HG03025 (cell line): ENCODE results near the gene ANKRA2.
A peak's percentile ranks its signal among the peaks of the same experiment; 100 is the strongest.
"Not testable (repeated sequence)": the region's sequence is repeated elsewhere in the genome, so short reads cannot be mapped to it uniquely, and the experiment has no call there.

ENCODE experiments used
- ATAC-seq: cut with Tn5 transposase; IDR thresholded peaks from one replicate; pipeline ENCODE4 v1.9.1; 2021; ENCODE audit warnings: mild to moderate bottlenecking, moderate library complexity; ENCODE audit not compliant: unreplicated experiment, low FRiP score

ANKRA2 gene

DNA sequence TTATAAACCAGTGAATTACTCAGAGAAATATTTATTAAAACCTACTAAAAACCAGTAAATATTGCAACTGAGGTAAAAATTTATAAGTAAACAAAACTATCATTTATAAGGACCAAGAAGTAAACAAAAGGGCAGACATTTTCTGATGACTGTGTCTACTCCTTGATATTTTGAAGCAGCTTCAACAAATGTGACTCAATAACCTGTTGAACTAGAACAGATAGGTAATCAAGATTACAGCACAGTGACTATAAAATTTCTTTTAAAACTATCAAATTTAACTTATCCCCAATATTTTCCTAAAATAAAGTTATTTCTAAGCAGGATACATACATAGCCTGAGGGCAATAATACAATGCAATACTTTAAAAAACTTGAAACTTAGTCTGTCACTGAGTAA lies 12.8 kb downstream of the ANKRA2 start:
- no peak for ATAC-seq

DNA sequence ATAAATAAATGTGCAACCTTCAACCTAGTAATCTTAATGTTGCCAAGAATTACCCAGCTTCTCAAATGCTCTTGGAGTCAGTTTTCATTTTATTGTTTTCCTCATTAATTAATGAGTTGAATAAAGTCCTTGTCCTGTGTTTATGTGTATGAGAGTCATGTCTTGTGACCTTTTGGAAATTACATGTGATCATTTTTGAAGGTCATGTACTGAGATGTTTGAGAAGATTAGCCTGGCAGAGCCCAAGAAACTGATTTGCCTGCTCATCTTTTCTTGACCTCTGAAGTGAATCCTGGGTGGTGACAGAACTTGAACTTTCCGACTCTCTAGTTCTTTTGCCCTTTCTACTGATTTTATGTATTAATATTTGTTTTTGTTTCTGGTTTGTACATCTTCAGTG lies 15.4 kb downstream of the ANKRA2 start:
- ATAC-seq: no peak

DNA sequence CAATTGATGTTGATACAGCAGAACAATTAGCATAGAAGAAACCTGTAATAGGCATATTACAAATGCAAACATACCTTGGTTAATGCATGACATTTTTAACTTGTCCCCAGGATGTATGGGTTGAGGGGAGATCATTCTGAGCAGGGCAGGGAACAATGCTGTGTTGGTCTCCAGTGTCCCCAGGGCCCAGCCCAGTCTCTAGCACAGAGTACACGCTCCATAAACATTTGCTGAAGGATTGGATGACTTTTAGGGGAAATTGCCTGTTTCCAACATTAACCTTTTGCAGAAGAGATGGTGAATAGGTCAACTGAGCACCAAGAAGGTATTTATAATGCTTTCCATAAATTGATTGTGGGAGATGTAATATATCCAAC lies 20.0 kb downstream of the ANKRA2 start:
- ATAC-seq: no peak

DNA sequence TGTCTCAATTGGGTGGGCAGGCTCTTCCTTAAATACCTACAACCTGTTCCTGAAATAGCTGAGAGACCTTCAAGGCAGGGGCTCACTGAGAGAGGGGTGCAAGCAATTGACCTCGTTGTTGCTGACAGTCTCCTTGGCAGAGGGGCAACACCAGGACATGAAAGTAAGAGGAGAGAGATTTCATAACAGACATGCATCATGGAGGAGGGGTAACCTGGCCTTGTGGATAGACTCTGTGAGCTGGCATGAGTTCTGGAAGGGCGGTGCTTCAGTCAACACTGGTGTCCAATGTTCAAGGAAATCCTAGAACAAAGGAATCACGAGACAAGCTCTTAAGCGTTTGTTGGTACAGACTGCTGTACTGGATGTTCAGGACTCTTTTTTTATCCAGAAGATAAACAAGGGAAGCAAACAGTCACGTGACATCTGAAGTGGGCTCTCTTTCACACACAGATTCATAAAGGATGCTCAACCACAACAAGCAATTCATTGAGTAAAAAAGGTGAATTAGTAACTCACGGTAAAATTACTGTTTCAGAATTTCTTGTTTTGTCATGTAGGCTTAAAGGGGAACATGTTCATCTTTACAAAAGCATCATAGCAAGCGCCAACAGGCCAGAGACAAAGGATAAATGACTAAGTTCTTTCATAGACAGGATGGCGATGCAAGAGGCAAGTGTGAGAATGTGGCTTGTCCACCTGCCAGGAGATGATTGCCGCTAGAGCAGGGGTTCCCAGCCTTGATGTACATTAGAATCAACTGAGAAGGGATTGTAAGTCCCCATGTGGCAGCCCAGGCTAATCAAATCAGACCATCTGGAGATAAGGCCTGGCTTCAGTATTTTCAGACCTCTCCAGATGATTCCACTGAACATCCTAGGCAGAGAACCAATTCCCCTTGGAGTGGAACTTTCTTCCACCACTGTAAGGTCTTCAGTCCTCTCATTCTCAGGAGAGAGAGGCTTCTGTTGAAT lies 20.7 kb downstream of the ANKRA2 start:
- no peak for ATAC-seq

DNA sequence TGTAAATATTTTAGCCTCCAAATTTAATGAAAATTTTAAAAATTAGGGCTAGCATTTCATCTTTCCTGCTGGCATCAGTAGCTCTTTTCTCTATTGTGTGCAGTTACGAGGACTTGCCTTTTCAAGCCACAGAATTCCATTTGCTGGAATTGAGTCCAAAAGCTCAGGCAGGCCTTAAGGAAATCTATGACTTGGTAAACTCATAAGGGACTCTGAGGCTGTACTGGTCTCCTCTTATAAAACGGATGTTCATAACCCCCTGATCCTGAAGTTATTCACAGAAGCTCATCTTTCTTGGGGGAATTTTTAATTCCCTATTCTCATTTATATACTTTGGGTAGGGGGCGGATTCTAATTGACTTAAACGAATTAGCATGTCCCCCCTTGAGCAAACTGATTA lies 23.4 kb downstream of the ANKRA2 start:
- ATAC-seq: no peak

DNA sequence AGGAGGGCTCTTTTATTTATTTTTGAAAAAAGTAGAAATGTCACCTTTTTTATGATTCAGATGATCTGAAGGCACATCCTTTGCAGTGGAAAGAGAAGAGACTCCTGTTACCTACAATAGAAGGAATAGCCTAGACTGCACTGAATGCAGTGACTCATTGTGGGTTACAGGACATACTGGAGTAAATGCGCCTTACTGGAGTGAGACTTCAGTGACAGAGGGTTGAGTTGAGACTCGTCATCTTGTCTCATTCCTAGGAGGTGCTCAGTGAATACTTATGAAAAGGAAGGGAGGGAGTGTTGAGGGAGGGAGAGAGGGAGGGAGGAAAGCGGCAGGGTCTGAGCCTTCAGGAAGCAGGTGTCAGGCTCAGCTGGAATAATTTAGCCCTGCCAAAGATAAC lies 25.2 kb downstream of the ANKRA2 start:
- ATAC-seq: no peak

DNA sequence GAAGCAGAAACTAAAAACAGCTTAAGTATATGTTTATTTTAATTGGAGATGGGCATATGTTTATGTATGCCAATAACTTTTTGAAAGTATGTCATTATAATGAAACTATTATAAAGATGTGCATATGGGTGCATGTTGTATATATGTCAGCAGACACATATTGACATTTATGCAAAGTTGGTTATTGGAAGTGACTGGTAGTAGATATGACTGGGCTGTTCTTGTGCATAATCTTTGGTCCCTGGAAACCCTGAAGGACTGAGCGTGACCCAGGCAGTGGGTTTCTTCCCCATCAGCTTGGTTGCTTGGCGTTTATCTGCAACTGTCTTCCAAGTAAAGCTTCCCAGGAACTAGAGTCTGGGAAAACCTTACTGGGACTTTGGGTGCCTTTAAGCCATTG lies 25.7 kb downstream of the ANKRA2 start:
- ATAC-seq: no peak

DNA sequence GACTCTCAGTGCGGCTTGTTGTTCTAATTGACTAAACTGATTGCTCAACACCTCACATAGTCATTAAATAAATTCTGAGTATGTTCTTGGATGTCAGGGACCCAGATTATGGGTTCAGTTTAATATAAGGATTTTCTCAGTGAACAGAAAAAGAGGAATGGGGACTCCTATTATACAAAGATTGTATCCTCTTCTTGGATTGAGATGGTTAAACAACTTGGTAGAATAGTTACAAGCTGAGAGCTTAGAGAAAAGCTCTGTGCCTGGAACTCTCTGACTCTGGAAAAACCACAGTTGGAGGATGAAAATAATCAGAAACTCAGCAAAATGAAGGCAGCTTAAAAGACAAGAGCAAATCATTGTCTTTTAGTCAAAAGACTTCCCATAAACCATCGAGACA lies 30.5 kb downstream of the ANKRA2 start:
- no peak for ATAC-seq

DNA sequence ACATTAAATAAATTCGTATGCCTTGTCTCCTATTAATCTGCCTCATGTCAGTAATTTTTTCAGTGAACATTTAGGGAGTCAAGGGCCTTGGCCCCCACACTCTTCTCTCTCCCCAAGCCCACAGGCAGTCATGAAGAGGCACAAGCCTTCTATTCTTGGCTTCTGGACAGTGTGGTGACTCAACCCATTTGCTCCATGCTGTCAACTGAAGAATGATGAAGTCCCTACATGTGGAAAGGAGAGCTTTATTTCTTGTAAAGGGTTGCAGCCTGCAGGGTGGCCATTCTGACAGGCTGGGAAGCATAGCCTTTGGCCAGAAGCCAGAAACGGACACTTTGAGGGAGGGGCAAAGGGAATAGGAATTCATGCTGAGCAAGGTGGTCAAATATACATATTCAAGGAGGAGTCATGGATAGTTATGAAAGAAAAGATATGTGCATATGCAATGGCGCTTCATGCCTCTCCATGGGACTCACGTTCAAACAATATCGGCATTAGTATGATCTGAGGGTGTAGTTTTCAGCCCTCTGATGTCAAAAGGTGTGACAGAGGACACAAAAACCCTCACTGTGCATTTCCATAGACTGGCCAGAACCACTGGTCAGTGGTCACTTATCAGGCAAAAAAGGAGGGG lies 31.3 kb downstream of the ANKRA2 start:
- no peak for ATAC-seq

DNA sequence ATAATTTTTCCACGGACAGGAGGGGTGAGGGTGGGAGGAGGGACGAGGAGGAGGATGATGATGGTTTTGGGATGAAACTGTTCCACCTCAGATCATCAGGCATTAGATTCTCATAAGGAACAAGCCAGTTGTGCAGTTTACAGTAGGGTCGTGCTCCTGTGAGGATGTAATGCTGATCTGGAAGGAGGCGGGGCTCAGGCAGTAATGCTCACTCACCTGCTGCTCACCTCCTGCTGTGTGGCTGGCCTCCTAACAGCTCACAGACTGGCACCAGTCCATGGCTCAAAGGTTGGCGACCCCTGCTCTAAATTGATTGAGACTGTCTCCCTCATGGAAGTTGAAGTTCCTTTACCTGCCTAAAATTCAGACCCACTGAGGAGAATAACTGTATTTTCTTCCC lies 33.2 kb downstream of the ANKRA2 start:
- ATAC-seq: no peak

DNA sequence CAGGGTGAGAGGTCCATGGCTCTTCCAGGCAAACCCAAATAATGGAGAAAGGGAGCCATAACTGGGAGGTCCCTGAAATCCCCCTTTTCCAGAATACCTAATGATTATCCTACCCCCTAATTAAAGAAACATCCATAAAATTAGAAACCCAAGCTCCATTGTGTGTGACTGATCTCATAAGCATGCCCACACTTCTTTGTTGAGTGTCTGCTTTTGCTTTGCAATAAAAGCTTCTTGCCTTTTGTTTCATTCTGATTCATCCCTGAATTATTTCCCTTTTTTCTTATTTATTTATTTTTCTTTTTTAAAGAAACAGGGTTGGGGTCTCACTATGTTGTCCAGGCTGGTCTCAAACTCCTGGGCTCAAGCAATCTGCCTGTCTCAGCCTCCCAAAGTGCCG lies 34.1 kb downstream of the ANKRA2 start:
- ATAC-seq: no peak

DNA sequence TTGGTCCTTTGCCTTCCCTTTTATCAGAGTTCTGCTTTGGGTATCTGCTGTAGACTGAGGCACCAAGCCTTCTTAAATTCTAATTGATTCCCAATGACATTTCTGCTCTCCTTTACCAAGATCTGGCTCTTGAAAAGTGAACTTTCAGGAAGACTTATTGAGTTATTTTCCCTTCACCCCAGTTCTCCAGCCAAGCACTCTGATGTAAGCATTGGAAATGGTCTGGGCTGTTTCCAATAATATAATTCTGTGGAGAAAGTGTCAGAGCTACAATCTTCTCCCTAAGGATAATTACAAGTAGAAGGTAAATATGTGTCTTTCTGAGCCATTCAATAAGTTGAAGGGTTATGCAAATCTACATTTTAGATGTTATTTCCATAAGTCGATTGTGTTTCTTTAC lies 36.4 kb downstream of the ANKRA2 start:
- no peak for ATAC-seq

DNA sequence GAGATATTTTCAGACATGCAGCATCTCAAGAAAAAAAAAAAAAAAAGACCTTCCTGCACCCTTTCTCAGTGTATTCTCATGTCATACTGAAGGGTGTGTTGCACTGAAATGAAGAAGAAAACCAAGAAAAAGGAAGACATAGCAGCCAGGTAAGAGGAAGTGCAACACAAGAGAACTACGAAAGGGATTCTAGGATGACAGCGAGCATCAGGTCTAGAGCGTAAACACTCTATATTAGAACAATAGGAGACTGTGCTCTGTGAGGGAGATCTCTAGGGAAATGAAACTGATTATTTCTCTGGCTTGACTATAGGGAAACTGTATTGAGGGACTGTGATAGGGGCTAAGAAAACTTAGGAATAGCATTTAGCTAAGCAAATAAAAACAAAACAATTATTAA lies 37.2 kb downstream of the ANKRA2 start:
- no peak for ATAC-seq

DNA sequence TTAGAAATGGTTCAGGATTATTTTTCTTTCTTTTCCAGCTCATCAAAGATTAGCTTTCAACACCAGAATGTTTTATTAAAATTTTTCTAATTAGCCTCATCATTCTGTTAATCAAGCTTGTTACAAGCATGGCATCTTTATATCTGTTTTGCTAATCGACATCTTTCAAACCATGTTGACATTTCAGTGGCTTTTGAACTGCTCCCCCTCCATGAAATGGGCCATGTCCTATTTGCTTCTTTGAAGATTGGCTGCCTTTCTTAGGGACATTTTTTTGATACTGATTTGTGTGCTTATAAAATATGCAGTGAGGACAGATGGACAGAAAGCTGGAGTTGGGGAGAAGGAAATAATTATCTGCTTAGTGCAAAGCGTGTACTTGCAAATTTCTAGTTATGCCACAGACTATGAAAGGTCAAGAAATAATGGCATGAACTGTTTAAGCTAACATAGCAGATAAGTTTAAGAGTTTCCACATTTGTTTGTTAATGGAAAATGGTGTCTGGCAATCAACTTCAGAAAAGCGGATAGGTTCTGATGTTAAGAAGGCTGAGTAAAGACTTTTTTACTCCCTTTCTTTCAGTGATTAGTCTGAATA lies 39.7 kb downstream of the ANKRA2 start:
- no peak for ATAC-seq

DNA sequence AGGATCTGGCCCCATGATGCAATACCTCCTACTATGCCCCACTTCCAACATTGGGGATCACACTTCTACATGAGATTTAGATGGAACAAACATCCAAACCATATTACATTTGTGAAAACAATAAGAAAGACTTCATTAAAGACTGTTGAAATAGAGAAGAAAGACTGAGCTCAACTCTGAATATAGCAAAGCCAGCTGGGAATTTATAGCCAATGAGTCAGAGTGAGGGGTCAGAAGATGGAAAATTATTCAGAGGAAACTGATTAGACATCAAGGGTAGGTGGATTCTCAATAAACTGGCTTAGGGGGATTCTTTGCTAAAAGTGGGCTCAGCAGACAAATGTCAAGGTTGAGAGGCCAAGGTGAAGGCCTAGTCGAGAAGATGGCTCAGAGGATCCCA lies 41.6 kb downstream of the ANKRA2 start:
- no peak for ATAC-seq

DNA sequence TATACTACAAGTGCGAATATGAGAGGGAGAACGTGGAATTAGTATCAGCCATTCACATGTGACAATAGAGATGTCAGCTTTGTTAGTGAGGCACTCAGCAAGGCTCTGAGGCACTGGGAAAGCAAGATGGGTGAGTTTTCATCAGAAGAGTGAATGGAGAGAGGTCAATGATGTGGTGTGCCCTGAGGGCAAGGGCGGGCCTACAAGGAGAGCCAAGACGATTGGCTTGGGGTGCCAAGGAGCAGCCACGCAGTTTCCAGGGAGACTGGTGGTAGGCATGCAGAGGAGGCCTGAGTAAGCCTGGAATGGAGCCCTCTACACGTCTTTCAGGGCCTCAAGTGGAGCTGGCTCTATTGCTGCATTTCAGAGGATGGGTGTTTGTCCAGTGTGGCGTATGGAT lies 42.5 kb downstream of the ANKRA2 start:
- ATAC-seq: no peak

DNA sequence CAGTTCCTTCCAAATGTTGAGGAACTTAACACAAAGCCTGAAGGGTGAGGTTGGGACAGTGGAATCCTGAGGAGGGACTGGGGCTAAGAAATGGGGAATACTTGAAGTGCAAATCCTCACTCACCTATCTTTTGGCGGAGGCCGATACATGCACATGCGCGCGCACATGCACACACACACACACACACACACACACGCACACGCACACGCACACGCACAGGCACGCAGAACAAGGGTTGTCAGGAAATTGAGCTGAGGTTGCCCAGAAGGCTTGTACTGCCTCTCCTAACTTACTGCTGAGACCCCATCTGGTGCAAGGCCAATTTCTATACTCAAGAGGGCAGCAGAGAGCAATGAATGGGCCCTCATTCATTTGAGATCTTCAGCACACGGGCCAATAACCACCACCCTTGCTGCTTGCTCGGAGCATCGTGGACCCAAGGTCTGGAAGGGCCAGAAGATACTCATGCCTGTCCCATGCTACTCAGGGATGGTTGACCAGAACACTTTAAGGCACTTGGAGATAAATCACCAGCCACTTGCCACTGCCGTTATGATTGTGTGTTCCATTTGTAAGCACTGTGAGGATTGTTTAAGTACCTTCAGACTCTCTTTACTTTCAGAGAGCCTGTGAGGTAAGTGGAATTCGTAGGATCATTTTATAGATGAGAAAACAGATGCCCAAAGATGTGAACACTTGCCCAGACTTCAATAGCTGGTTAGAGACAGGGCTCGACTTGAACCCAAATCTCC lies 45.7 kb downstream of the ANKRA2 start:
- peak; percentile 93 for ATAC-seq

DNA sequence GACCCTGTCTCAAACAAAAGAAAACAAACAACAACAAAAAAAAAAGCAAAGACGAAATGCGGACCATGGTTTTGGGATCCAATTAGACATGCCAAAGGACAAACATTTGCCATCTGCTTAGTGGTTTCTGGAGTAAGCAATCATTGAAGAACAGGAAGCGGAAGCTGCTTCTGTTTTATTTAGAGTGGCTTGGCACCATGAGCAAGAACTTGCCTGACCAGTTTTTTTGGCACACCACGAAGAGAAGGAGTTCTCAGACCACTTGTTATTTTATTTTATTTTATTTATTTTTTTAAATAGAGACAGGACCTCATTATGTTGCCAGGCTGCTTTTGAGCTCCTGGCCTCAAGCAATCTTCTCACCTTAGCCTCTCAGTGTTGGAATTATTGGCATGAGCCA lies 50.2 kb downstream of the ANKRA2 start:
- ATAC-seq: no peak

DNA sequence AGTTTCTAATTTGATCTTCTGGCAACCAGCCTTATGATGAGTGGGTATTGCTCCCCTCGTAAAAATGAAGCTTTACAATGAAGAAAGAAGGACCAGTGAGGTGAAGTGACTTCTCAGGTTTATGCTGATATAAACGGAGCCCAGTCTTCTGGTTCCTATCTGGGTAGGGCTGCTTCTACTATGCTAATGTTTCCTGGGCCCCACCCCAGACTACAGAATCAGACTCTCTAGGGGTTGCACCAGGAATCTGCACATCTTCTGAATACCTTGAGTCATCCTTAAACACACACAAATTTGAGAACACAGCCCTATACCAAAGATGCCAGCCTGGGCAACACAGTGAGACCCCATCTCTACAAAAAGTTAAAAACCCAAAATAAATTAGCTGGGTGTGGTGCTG lies 51.0 kb downstream of the ANKRA2 start:
- no peak for ATAC-seq

DNA sequence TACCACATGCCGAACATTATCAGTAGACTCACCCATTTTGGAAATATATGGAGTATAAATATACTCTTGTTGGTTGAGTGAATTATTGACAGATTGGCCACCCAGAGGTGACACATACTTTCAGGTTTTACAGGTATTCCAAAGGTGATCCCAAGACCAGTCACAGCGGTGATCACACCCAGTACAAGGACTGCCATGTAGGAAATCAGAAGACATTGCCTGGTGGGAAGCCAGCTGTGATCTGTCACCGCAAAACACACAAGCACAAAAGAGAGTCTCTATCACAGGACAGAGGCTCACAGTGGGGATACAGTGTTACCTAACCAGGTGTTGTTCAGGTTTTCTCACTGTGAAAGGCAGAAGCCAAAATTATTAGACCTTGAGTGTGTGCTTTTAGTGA lies 51.4 kb downstream of the ANKRA2 start:
- no peak for ATAC-seq

DNA sequence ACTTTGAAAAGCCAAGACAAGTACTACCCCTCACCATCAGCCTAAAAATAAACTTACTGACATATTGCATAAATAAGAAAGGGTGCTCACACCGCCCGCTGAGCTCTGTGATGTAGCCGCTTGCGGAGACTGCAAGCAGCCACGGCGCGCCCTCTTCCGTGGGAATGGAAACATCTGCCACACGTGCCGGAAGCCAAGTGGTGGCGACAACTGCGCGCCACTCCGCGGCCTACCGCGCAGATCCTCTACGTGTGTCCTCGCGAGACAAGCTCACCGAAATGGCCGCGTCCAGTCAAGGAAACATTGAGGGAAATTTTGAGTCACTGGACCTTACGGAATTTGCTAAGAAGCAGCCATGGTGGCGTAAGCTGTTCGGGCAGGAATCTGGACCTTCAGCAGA lies 56.9 kb downstream of the ANKRA2 start:
- ATAC-seq: not testable (repeated sequence)
